PFSK-1 (cell line): ENCODE results near the gene KRT80.

ENCODE experiments used
- FOXP2 ChIP-seq: optimal IDR thresholded peaks from 2 replicates; pipeline ENCODE3; 2011; ENCODE audit warnings: borderline replicate concordance, control low read depth, inconsistent platforms; ENCODE audit not compliant: insufficient read depth; ENCODE audit errors: extremely low read length, extremely low read depth
- POLR2AphosphoS5 ChIP-seq: IDR thresholded peaks from 2 replicates; pipeline ENCODE4 v1.6.1; 2012; ENCODE audit warnings: low read depth, mild to moderate bottlenecking, control low read depth, low read length, moderate library complexity
- REST ChIP-seq, 2 experiments: IDR thresholded peaks; 2 replicates each; pipeline versions ENCODE4 v1.6.1 to v1.8.0; 2011 to 2012; ENCODE audit warnings: low read depth in 2 of 2, low read length in 2 of 2, control low read depth in 1 of 2, inconsistent platforms in 1 of 2, mild to moderate bottlenecking in 1 of 2, moderate library complexity in 1 of 2; ENCODE audit not compliant: insufficient read depth in 1 of 2
- SIN3A ChIP-seq: IDR thresholded peaks from 2 replicates; pipeline ENCODE4 v1.6.1; 2012; ENCODE audit warnings: mild to moderate bottlenecking, low read length, moderate library complexity, borderline replicate concordance; ENCODE audit not compliant: insufficient read depth
- TAF1 ChIP-seq: IDR thresholded peaks from 2 replicates; pipeline ENCODE4 v1.6.1; 2012; ENCODE audit warnings: low read length, control low read depth, borderline replicate concordance; ENCODE audit not compliant: insufficient read depth

Gene KRT80

DNA sequence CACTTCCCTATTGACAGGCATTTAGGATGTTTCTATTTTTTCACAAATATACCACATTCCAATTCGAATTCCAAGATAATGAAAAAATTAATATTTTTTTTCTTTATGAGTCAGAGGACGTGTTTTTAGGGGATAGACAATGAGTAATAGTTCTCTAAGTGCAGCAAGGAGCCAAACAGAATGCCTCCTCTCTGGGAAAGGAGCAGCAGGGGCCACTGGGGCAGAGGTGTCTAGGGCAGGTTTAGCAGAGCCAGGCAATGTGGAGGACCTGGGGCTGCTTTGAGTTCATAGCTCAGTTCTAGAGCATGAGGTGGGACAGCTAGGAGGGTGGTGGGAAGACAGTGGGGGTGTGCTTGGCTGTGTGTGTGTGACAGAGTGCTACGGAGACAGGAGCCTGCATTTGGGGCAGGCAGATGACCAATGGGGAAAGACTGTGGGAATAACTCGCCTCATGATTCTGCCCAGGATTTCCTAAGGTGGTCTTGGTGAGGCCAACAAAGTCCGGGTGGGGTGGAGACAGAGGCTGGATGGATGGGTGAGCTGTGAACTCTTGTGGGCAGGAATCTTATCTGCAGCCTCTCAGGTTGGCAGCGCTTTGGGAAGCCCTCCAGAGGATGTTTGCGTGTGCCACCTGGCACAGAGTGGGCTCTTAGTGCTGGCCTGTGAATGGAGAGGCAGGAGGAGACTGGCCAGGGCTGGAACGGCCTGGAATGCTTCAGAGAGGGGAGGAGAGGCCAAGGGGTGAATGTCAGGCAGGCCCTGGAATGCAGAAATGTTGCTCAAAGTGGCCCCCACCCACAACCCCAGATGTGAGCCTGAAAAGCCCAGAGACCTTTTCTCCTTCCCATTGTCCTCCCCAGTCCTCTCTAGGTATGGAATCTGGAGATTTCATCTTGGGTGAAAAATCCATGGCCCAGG, 38.8 kb upstream of the KRT80 start:
- no peak for TF ChIP-seq REST (IDR thresholded peaks at IDR 0.05; ENCODE audit: insufficient read depth in 1 of 2, low read depth in 2 of 2, low read length in 2 of 2)
- no peak for TF ChIP-seq SIN3A
- no peak for TF ChIP-seq TAF1
- TF ChIP-seq POLR2AphosphoS5, result no peak
- TF ChIP-seq FOXP2, result no peak

GRCh38 chr12:52229836-52230343, 38.1 kb upstream of the KRT80 start:
- TF ChIP-seq FOXP2 (no peak), TAF1 (no peak), SIN3A (no peak), POLR2AphosphoS5 (no peak), REST (IDR thresholded peaks at IDR 0.05; ENCODE audit: insufficient read depth in 1 of 2, low read depth in 2 of 2, low read length in 2 of 2) (no peak)

DNA sequence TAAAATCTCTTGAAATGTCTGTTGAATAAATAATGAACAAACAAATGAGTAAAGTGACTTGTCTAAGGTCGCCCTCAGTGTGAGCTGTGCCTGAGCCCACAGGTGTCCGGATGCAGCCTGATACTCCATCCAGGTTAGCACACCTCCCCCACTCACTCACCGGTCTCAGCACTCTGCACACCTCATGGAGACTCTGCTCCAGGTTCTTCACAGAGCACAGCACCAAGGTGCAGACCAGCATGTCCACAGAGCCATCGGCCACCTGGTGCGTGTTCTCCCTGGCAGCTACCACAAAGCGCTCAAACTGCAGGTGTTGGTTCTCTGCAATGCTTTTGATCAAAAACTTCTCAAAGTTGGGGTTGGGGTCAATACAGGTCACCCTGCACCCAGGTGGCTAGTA, 37.1 kb upstream of the KRT80 start:
- TF ChIP-seq FOXP2, result no peak
- no peak for TF ChIP-seq POLR2AphosphoS5
- TF ChIP-seq REST (IDR thresholded peaks at IDR 0.05; ENCODE audit: insufficient read depth in 1 of 2, low read depth in 2 of 2, low read length in 2 of 2), result no peak
- no peak for TF ChIP-seq TAF1
- TF ChIP-seq SIN3A, result no peak

DNA sequence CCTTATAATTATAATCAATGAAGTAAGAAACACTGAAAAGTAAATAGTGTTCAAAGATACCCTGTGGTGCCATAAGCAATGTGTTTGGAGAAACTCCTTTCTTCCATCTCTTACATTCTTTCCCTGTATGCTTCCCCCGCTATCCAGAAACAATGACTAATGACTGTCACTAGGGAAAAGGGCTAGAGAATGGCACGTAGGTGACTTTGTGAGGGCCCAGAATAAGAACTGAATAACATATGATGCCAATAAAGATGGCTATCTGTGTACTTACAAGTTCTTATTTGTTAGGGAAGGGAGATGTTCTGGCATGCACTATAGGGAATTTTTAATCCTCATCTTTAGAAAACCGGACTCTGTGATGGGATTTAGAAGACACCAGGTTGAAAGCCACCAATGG, 36.6 kb upstream of the KRT80 start:
- TF ChIP-seq TAF1 (no peak), POLR2AphosphoS5 (no peak), FOXP2 (no peak), REST (IDR thresholded peaks at IDR 0.05; ENCODE audit: insufficient read depth in 1 of 2, low read depth in 2 of 2, low read length in 2 of 2) (no peak), SIN3A (no peak)

DNA sequence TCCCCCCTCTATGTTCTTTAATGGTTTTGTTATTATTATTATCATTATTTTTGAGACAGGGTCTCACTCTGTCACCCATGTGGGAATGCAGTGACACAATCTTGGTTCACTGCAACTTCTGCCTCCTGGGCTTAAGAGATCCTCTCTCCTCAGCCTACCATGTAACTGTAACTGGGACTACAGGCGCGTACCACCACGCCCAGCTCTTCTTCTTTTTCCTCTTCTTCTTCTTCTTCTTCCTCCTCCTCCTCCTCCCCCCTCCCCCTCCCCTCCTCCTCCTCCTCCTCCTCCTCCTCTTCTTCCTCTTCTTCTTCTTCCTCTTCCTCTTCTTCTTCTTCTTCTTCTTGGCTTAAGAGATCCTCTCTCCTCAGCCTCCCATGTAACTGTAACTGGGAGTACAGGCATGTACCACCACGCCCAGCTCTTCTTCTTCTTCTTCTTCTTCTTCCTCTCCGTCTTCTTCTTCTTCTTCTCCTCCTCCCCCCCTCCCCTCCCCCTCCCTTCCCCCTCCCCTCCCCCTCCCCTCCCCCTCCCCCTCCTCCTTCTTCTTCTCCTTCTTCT, 35.9 kb upstream of the KRT80 start:
- TF ChIP-seq REST (IDR thresholded peaks at IDR 0.05; ENCODE audit: insufficient read depth in 1 of 2, low read depth in 2 of 2, low read length in 2 of 2) (no peak), FOXP2 (no peak), TAF1 (no peak), POLR2AphosphoS5 (no peak), SIN3A (no peak)
